ENCODE data around the gene PDZD2.
A peak's percentile ranks its signal among the peaks of the same experiment; 100 is the strongest.

Gene PDZD2

GRCh38 chr5:31651241-31651640, 12.3 kb downstream of the PDZD2 start:
- Mint-ChIP-seq H3K36me3 (ENCODE audit: low read depth) (no peaks in the 10 kb centered on the region), H3K4me3 (no peak overlapping the region), H3K27me3 (peaks cover 3% of the 10 kb centered on the region), H3K4me1 (no peaks in the 10 kb centered on the region), H3K27ac (no peak overlapping the region), H3K9me3 (no peaks in the 10 kb centered on the region)
- DNase-seq (no peak), ATAC-seq (no peak)

- H3K27me3 Mint-ChIP-seq = peaks cover 4% of the 10 kb centered on the region
- no peak overlapping the region for H3K27ac Mint-ChIP-seq
- no peaks in the 10 kb centered on the region for H3K36me3 Mint-ChIP-seq (ENCODE audit: low read depth)
- no peaks in the 10 kb centered on the region for H3K9me3 Mint-ChIP-seq
- ATAC-seq = no peak
- H3K4me1 Mint-ChIP-seq = no peaks in the 10 kb centered on the region
- no peak overlapping the region for H3K4me3 Mint-ChIP-seq
- no peak for DNase-seq
Observed at GRCh38 chr5:31655491-31655890, 16.6 kb downstream of the PDZD2 start.

GRCh38 chr5:31656806-31657205, 17.9 kb downstream of the PDZD2 start:
- Mint-ChIP-seq H3K27me3 (peaks cover 4% of the 10 kb centered on the region), H3K9me3 (no peaks in the 10 kb centered on the region), H3K36me3 (ENCODE audit: low read depth) (no peaks in the 10 kb centered on the region), H3K4me3 (no peak overlapping the region), H3K27ac (no peak overlapping the region), H3K4me1 (no peaks in the 10 kb centered on the region)
- DNase-seq (no peak), ATAC-seq (no peak)

- ATAC-seq (no peak), DNase-seq (no peak)
- Mint-ChIP-seq H3K36me3 (ENCODE audit: low read depth) (no peaks in the 10 kb centered on the region), H3K9me3 (no peaks in the 10 kb centered on the region), H3K27ac (no peak overlapping the region), H3K27me3 (peaks cover 4% of the 10 kb centered on the region), H3K4me3 (no peak overlapping the region), H3K4me1 (no peaks in the 10 kb centered on the region)
Observed at GRCh38 chr5:31657315-31657979, 18.5 kb downstream of the PDZD2 start.

GRCh38 chr5:31661257-31661656, 22.3 kb downstream of the PDZD2 start:
- ATAC-seq (no peak), DNase-seq (no peak)
- no peaks in the 10 kb centered on the region for H3K36me3 Mint-ChIP-seq (ENCODE audit: low read depth)
- no peak overlapping the region for H3K4me3 Mint-ChIP-seq
- H3K27ac Mint-ChIP-seq = no peak overlapping the region
- H3K27me3 Mint-ChIP-seq = peaks cover 4% of the 10 kb centered on the region
- no peaks in the 10 kb centered on the region for H3K9me3 Mint-ChIP-seq
- no peaks in the 10 kb centered on the region for H3K4me1 Mint-ChIP-seq

GRCh38 chr5:31663519-31663918, 24.6 kb downstream of the PDZD2 start:
- Mint-ChIP-seq H3K4me3 (no peak overlapping the region), H3K36me3 (ENCODE audit: low read depth) (no peaks in the 10 kb centered on the region), H3K4me1 (no peaks in the 10 kb centered on the region), H3K27me3 (peaks cover 2% of the 10 kb centered on the region), H3K27ac (no peak overlapping the region), H3K9me3 (no peaks in the 10 kb centered on the region)
- ATAC-seq = no peak
- no peak for DNase-seq

GRCh38 chr5:31664566-31664965, 25.6 kb downstream of the PDZD2 start:
- H3K36me3 Mint-ChIP-seq (ENCODE audit: low read depth) = no peaks in the 10 kb centered on the region
- peak; percentile 36 for ATAC-seq
- no peak overlapping the region for H3K4me3 Mint-ChIP-seq
- H3K9me3 Mint-ChIP-seq = no peaks in the 10 kb centered on the region
- H3K27me3 Mint-ChIP-seq = peaks cover 2% of the 10 kb centered on the region
- no peak overlapping the region for H3K27ac Mint-ChIP-seq
- H3K4me1 Mint-ChIP-seq = no peaks in the 10 kb centered on the region
- DNase-seq = no peak

GRCh38 chr5:31671339-31671741, 32.4 kb downstream of the PDZD2 start:
- peaks cover 2% of the 10 kb centered on the region for H3K27me3 Mint-ChIP-seq
- H3K36me3 Mint-ChIP-seq (ENCODE audit: low read depth) = no peaks in the 10 kb centered on the region
- H3K4me3 Mint-ChIP-seq = no peak overlapping the region
- no peaks in the 10 kb centered on the region for H3K4me1 Mint-ChIP-seq
- no peak overlapping the region for H3K27ac Mint-ChIP-seq
- DNase-seq = no peak
- peaks cover 5% of the 10 kb centered on the region for H3K9me3 Mint-ChIP-seq
- no peak for ATAC-seq

- H3K27ac Mint-ChIP-seq = no peak overlapping the region
Observed at GRCh38 chr5:31674371-31674951, 35.5 kb downstream of the PDZD2 start.

GRCh38 chr5:31675472-31675871, 36.5 kb downstream of the PDZD2 start:
- no peak overlapping the region for H3K27ac Mint-ChIP-seq
- DNase-seq (no peak), ATAC-seq (no peak)
- H3K9me3 Mint-ChIP-seq = peaks cover 5% of the 10 kb centered on the region
- no peak overlapping the region for H3K4me3 Mint-ChIP-seq
- no peaks in the 10 kb centered on the region for H3K27me3 Mint-ChIP-seq
- no peaks in the 10 kb centered on the region for H3K4me1 Mint-ChIP-seq
- H3K36me3 Mint-ChIP-seq (ENCODE audit: low read depth) = no peaks in the 10 kb centered on the region

More at GRCh38 chr5:31674371-31674951, 35.5 kb downstream of the PDZD2 start:
- Mint-ChIP-seq H3K4me3 (no peak overlapping the region), H3K4me1 (no peaks in the 10 kb centered on the region), H3K36me3 (ENCODE audit: low read depth) (no peaks in the 10 kb centered on the region), H3K9me3 (peaks cover 5% of the 10 kb centered on the region), H3K27me3 (no peaks in the 10 kb centered on the region)
- ATAC-seq = no peak
- DNase-seq = no peak

GRCh38 chr5:31678180-31678579, 39.2 kb downstream of the PDZD2 start:
- peaks cover 5% of the 10 kb centered on the region for H3K9me3 Mint-ChIP-seq
- H3K27me3 Mint-ChIP-seq = no peaks in the 10 kb centered on the region
- ATAC-seq (no peak), DNase-seq (no peak)
- H3K27ac Mint-ChIP-seq = no peak overlapping the region
- no peaks in the 10 kb centered on the region for H3K4me1 Mint-ChIP-seq
- H3K36me3 Mint-ChIP-seq (ENCODE audit: low read depth) = no peaks in the 10 kb centered on the region
- H3K4me3 Mint-ChIP-seq = no peak overlapping the region

GRCh38 chr5:31680528-31680927, 41.6 kb downstream of the PDZD2 start:
- no peak for DNase-seq
- Mint-ChIP-seq H3K36me3 (ENCODE audit: low read depth) (no peaks in the 10 kb centered on the region), H3K9me3 (no peaks in the 10 kb centered on the region), H3K27me3 (peaks cover 4% of the 10 kb centered on the region), H3K4me3 (no peak overlapping the region), H3K4me1 (no peaks in the 10 kb centered on the region), H3K27ac (no peak overlapping the region)
- ATAC-seq = no peak

GRCh38 chr5:31682025-31682424, 43.1 kb downstream of the PDZD2 start:
- Mint-ChIP-seq H3K36me3 (ENCODE audit: low read depth) (no peaks in the 10 kb centered on the region), H3K9me3 (no peaks in the 10 kb centered on the region), H3K4me1 (no peaks in the 10 kb centered on the region), H3K27ac (no peak overlapping the region), H3K4me3 (no peak overlapping the region), H3K27me3 (peaks cover 4% of the 10 kb centered on the region)
- ATAC-seq (no peak), DNase-seq (no peak)

GRCh38 chr5:31682851-31683250, 43.9 kb downstream of the PDZD2 start:
- DNase-seq = no peak
- no peak for ATAC-seq
- no peaks in the 10 kb centered on the region for H3K9me3 Mint-ChIP-seq
- no peak overlapping the region for H3K4me3 Mint-ChIP-seq
- H3K27ac Mint-ChIP-seq = no peak overlapping the region
- no peaks in the 10 kb centered on the region for H3K36me3 Mint-ChIP-seq (ENCODE audit: low read depth)
- H3K27me3 Mint-ChIP-seq = peaks cover 4% of the 10 kb centered on the region
- no peaks in the 10 kb centered on the region for H3K4me1 Mint-ChIP-seq

- Mint-ChIP-seq H3K36me3 (ENCODE audit: low read depth) (no peaks in the 10 kb centered on the region), H3K4me3 (no peak overlapping the region), H3K27ac (no peak overlapping the region), H3K9me3 (no peaks in the 10 kb centered on the region), H3K27me3 (peaks cover 3% of the 10 kb centered on the region), H3K4me1 (no peaks in the 10 kb centered on the region)
- no peak for ATAC-seq
- no peak for DNase-seq
Observed at GRCh38 chr5:31688515-31689092, 49.7 kb downstream of the PDZD2 start.
